ENCODE data around the gene CIB2. TPM values are rescaled to one million over a fixed set of nuclear protein-coding genes. Genes with fewer than 3 reads are reported as not detected.

Gene CIB2
- total RNA-seq, 5 donors from 2014 or later (not counting 1 experiment from before 2014, with no cell fraction given), result 0.72 to 2.8 (median 2.0) TPM

GRCh38 chr15:78092261-78093041 lies 38.8 kb downstream of the CIB2 start, which contains the start of gene SH2D7:
Gene SH2D7 (plus strand): TSS chr15:78092561. CDS start chr15:78092585, 24 bp downstream.
- 81% methylated on average over 8 of the region's 11 CpGs for whole genome bisulfite sequencing (ENCODE audit: insufficient coverage)
- Histone ChIP-seq H3K4me1 (ENCODE audit: control insufficient read depth in 1 of 2, extremely low read depth in 1 of 2, insufficient read depth in 2 of 2, low read length in 2 of 2) (peaks cover 0 to 8% of the 10 kb centered on the region in 2 experiments), H3K27ac (ENCODE audit: low read length) (no peak within 1 kb of the TSS), H3K9me3 (no peaks in the 10 kb centered on the region), H3K27me3 (replicated peaks in 1 of 2; ENCODE audit: control insufficient read depth in 2 of 2, extremely low read depth in 1 of 2, insufficient read depth in 2 of 2, low read length in 1 of 2) (peaks cover 0 to 2% of the 10 kb centered on the region in 2 experiments), H3K36me3 (ENCODE audit: control insufficient read depth in 2 of 2, extremely low read depth in 1 of 2, insufficient read depth in 1 of 2, low read length in 1 of 2) (no peaks in the 10 kb centered on the region), H3K4me3 (ENCODE audit: control insufficient read depth in 1 of 2, extremely low read depth in 1 of 2, low read length in 1 of 2) (no peak within 1 kb of the TSS)
- Mint-ChIP-seq H3K9me3 (no peaks in the 10 kb centered on the region), H3K36me3 (no peaks in the 10 kb centered on the region), H3K4me1 (peaks cover 0 to 6% (median 6%) of the 10 kb centered on the region in 3 donors), H3K4me3 (no peak within 1 kb of the TSS), H3K27ac (no peak within 1 kb of the TSS), H3K27me3 (peaks cover 0 to 2% of the 10 kb centered on the region in 2 donors)
- no peak for DNase-seq
- POLR2A ChIA-PET, result no interaction called here
- CTCF ChIA-PET, result no interaction called here
- ATAC-seq (replicated peaks in 1 of 4), result peak in 1 of 4 experiments; percentile 24

GRCh38 chr15:78090422-78091063 lies 40.7 kb downstream of the CIB2 start:
- Mint-ChIP-seq H3K4me1 (peaks cover 0 to 6% (median 6%) of the 10 kb centered on the region in 3 donors), H3K36me3 (no peaks in the 10 kb centered on the region), H3K27me3 (peaks cover 0 to 2% of the 10 kb centered on the region in 2 donors), H3K27ac (no peak overlapping the region), H3K9me3 (no peaks in the 10 kb centered on the region), H3K4me3 (no peak overlapping the region)
- Histone ChIP-seq H3K9me3 (no peaks in the 10 kb centered on the region), H3K4me3 (ENCODE audit: control insufficient read depth in 1 of 2, extremely low read depth in 1 of 2, low read length in 1 of 2) (no peak overlapping the region), H3K36me3 (ENCODE audit: control insufficient read depth in 2 of 2, extremely low read depth in 1 of 2, insufficient read depth in 1 of 2, low read length in 1 of 2) (no peaks in the 10 kb centered on the region), H3K4me1 (ENCODE audit: control insufficient read depth in 1 of 2, extremely low read depth in 1 of 2, insufficient read depth in 2 of 2, low read length in 2 of 2) (peaks cover 0 to 8% of the 10 kb centered on the region in 2 experiments), H3K27ac (ENCODE audit: low read length) (no peak overlapping the region), H3K27me3 (replicated peaks in 1 of 2; ENCODE audit: control insufficient read depth in 2 of 2, extremely low read depth in 1 of 2, insufficient read depth in 2 of 2, low read length in 1 of 2) (peaks cover 0 to 2% of the 10 kb centered on the region in 2 experiments)
- DNase-seq (no peak), ATAC-seq (replicated peaks in 1 of 4) (no peak)
- 100% methylated on average over 2 of the region's 3 CpGs for WGBS (ENCODE audit: insufficient coverage)
- ChIA-PET CTCF (interaction anchor here (0.6 to 1.1 kb wide), 3 partner anchors 12 to 128 kb away, joined by 3 to 4 read pairs (median 4); no protein-coding TSS in a partner anchor), POLR2A (interaction anchor here (0.6 to 0.7 kb wide), 2 partner anchors 27 to 50 kb away, joined by 3 read pairs; no protein-coding TSS in a partner anchor)

- no peak for ATAC-seq (replicated peaks in 1 of 4)
- Mint-ChIP-seq H3K27ac (no peak overlapping the region), H3K4me3 (no peak overlapping the region), H3K27me3 (no peaks in the 10 kb centered on the region), H3K9me3 (no peaks in the 10 kb centered on the region), H3K4me1 (peaks cover 0 to 6% (median 6%) of the 10 kb centered on the region in 3 donors), H3K36me3 (no peaks in the 10 kb centered on the region)
- no peak overlapping the region for H3K27ac ChIP-seq (ENCODE audit: low read length)
- H3K4me1 ChIP-seq (ENCODE audit: control insufficient read depth in 1 of 2, extremely low read depth in 1 of 2, insufficient read depth in 2 of 2, low read length in 2 of 2), result peaks cover 2 to 11% of the 10 kb centered on the region in 2 experiments
- WGBS (ENCODE audit: insufficient coverage), result 89% methylated on average over 1 of the region's 3 CpGs
- peaks cover 0 to 2% of the 10 kb centered on the region in 2 experiments for H3K27me3 ChIP-seq (replicated peaks in 1 of 2; ENCODE audit: control insufficient read depth in 2 of 2, extremely low read depth in 1 of 2, insufficient read depth in 2 of 2, low read length in 1 of 2)
- POLR2A ChIA-PET, result no interaction called here
- CTCF ChIA-PET, result interaction anchor here in 1 of 2 donors (0.7 kb wide), 1 partner anchor 175 kb away, joined by 8 read pairs; no protein-coding TSS in a partner anchor
- DNase-seq, result no peak
- no peaks in the 10 kb centered on the region for H3K36me3 ChIP-seq (ENCODE audit: control insufficient read depth in 2 of 2, extremely low read depth in 1 of 2, insufficient read depth in 1 of 2, low read length in 1 of 2)
- H3K4me3 ChIP-seq (ENCODE audit: control insufficient read depth in 1 of 2, extremely low read depth in 1 of 2, low read length in 1 of 2), result no peak overlapping the region
- no peaks in the 10 kb centered on the region for H3K9me3 ChIP-seq
Measured at GRCh38 chr15:78088773-78089080, 42.5 kb downstream of the CIB2 start.

DNA sequence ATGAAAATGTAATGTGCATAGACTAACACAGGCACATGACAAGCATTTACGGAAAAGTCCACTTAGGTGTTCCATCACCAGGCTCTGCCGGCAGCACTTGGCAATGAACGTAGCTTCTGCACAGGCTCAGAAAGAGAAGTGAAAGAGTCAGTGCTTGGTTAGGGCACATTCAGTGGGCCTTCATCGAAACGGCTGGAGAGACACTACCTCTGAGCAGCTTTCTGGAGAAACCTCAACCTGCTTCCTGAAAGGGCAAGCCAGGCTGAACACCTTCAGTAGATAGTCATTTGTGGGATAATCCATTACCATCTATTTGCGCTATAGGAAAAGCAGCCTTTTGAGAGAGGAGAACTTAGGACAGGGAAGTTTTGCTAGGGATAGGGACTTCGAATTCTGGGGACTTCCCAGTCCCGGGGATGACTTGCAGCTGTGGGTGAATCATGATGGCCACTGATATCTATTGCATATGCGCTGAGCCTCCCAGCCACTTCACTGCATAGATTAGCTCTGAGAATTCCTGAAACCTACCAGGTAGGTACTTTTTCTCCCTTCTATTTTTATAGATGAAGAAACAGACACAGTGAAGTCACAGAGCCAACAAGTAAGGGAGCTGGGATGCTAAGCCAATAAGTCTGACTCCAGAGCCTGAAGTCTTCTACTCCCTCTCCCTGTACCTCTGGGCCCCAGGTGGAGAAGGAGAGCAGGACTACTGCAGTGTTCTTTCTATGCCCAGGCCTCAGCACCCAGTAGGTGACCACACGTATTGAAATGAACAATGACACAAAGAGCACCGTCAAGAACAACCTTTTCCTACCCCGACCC lies 43.1 kb downstream of the CIB2 start:
- Mint-ChIP-seq H3K9me3 (no peaks in the 10 kb centered on the region), H3K27me3 (no peaks in the 10 kb centered on the region), H3K4me1 (peaks cover 0 to 4% (median 3%) of the 10 kb centered on the region in 3 donors), H3K36me3 (no peaks in the 10 kb centered on the region), H3K27ac (no peak overlapping the region), H3K4me3 (no peak overlapping the region)
- ChIA-PET POLR2A (no interaction called here), CTCF (no interaction called here)
- Histone ChIP-seq H3K4me1 (ENCODE audit: control insufficient read depth in 1 of 2, extremely low read depth in 1 of 2, insufficient read depth in 2 of 2, low read length in 2 of 2) (peaks cover 3 to 11% of the 10 kb centered on the region in 2 experiments), H3K36me3 (ENCODE audit: control insufficient read depth in 2 of 2, extremely low read depth in 1 of 2, insufficient read depth in 1 of 2, low read length in 1 of 2) (no peaks in the 10 kb centered on the region), H3K4me3 (ENCODE audit: control insufficient read depth in 1 of 2, extremely low read depth in 1 of 2, low read length in 1 of 2) (no peak overlapping the region), H3K27ac (ENCODE audit: low read length) (no peak overlapping the region), H3K27me3 (replicated peaks in 1 of 2; ENCODE audit: control insufficient read depth in 2 of 2, extremely low read depth in 1 of 2, insufficient read depth in 2 of 2, low read length in 1 of 2) (peaks cover 0 to 2% of the 10 kb centered on the region in 2 experiments), H3K9me3 (no peaks in the 10 kb centered on the region)
- ATAC-seq (replicated peaks in 1 of 4), result no peak
- no peak for DNase-seq
- 85% methylated on average over 8 of the region's 12 CpGs for WGBS (ENCODE audit: insufficient coverage)

DNA sequence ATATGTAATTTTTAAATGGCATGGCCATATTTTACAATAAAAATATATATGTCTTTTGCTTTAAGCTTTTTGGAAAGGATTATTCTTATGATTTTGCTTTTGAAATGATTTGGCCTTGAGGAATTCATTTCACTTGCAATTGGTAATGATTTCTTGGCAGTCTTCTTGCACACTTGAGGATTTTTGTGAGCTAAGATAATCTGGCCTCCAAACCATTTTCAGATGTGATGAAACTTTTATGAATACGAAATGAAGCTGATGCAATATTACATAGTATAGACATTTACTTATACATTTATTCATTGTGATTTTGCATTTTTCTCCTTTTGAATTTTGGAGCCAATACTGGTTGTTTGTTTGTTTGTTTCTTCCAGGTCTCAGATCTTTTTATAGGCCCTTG lies 45.3 kb downstream of the CIB2 start:
- Mint-ChIP-seq H3K27ac (no peak overlapping the region), H3K27me3 (no peaks in the 10 kb centered on the region), H3K4me1 (no peaks in the 10 kb centered on the region), H3K9me3 (no peaks in the 10 kb centered on the region), H3K36me3 (no peaks in the 10 kb centered on the region), H3K4me3 (no peak overlapping the region)
- ChIA-PET CTCF (no interaction called here), POLR2A (no interaction called here)
- Histone ChIP-seq H3K27ac (ENCODE audit: low read length) (no peak overlapping the region), H3K4me3 (ENCODE audit: control insufficient read depth in 1 of 2, extremely low read depth in 1 of 2, low read length in 1 of 2) (no peak overlapping the region), H3K9me3 (no peaks in the 10 kb centered on the region), H3K27me3 (replicated peaks in 1 of 2; ENCODE audit: control insufficient read depth in 2 of 2, extremely low read depth in 1 of 2, insufficient read depth in 2 of 2, low read length in 1 of 2) (no peaks in the 10 kb centered on the region), H3K4me1 (ENCODE audit: control insufficient read depth in 1 of 2, extremely low read depth in 1 of 2, insufficient read depth in 2 of 2, low read length in 2 of 2) (peaks cover 3% of the 10 kb centered on the region in 2 experiments), H3K36me3 (ENCODE audit: control insufficient read depth in 2 of 2, extremely low read depth in 1 of 2, insufficient read depth in 1 of 2, low read length in 1 of 2) (no peaks in the 10 kb centered on the region)
- no CpG with 5 or more reads among the region's 1 CpG for WGBS (ENCODE audit: insufficient coverage)
- no peak for DNase-seq
- ATAC-seq (replicated peaks in 1 of 4), result no peak

- CTCF ChIA-PET, result no interaction called here
- POLR2A ChIA-PET, result no interaction called here
- Mint-ChIP-seq H3K4me1 (no peaks in the 10 kb centered on the region), H3K27ac (no peak overlapping the region), H3K36me3 (no peaks in the 10 kb centered on the region), H3K9me3 (no peaks in the 10 kb centered on the region), H3K27me3 (no peaks in the 10 kb centered on the region), H3K4me3 (no peak overlapping the region)
- Histone ChIP-seq H3K36me3 (ENCODE audit: control insufficient read depth in 2 of 2, extremely low read depth in 1 of 2, insufficient read depth in 1 of 2, low read length in 1 of 2) (no peaks in the 10 kb centered on the region), H3K4me3 (ENCODE audit: control insufficient read depth in 1 of 2, extremely low read depth in 1 of 2, low read length in 1 of 2) (no peak overlapping the region), H3K27me3 (replicated peaks in 1 of 2; ENCODE audit: control insufficient read depth in 2 of 2, extremely low read depth in 1 of 2, insufficient read depth in 2 of 2, low read length in 1 of 2) (no peaks in the 10 kb centered on the region), H3K27ac (ENCODE audit: low read length) (no peak overlapping the region), H3K9me3 (no peaks in the 10 kb centered on the region), H3K4me1 (ENCODE audit: control insufficient read depth in 1 of 2, extremely low read depth in 1 of 2, insufficient read depth in 2 of 2, low read length in 2 of 2) (peaks cover 3% of the 10 kb centered on the region in 2 experiments)
- DNase-seq (no peak), ATAC-seq (replicated peaks in 1 of 4) (no peak)
- WGBS (ENCODE audit: insufficient coverage), result 100% methylated on average over 4 of the region's 5 CpGs
Measured at GRCh38 chr15:78084449-78084750, 46.8 kb downstream of the CIB2 start.

Measured in T-cell (primary cell).